ENCODE measurements around the gene TCF4.

TCF4 gene

DNA sequence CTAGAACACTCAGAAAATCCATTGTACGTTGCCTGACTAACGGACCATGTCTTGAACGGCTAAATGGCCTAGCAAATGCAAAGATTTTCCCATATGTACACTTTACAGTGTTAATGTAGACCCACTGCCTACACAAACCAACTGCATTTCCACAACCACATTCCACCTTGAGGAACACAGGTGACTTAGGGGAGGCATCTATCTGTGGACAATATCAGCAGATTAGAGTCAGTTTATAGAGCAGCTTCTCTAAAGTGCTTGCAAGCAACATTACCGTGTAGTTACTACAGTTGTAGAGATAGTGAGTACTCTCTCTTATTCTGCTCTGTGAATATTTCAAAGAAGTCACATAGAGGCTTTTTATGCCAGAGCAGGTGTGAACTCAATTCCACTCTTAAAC, 139.6 kb downstream of the TCF4 start:
- Histone ChIP-seq H3K9ac (ENCODE audit: low read length) (no peak overlapping the region), H3K4me2 (ENCODE audit: low read depth, low read length) (no peak overlapping the region), H3K79me2 (ENCODE audit: low read length) (no peaks in the 10 kb centered on the region), H3K27ac (ENCODE audit: low read length) (no peak overlapping the region), H3K9me3 (replicated peaks; ENCODE audit: insufficient read depth, low read length) (no peaks in the 10 kb centered on the region), H3F3A (ENCODE audit: insufficient read depth, low read length) (no peaks in the 10 kb centered on the region), H3K4me1 (ENCODE audit: low read length) (no peaks in the 10 kb centered on the region), H3K27me3 (replicated peaks; ENCODE audit: insufficient read depth, low read length) (no peaks in the 10 kb centered on the region), H4K20me1 (ENCODE audit: insufficient read depth, low read length) (no peaks in the 10 kb centered on the region), H3K4me3 (ENCODE audit: low read length) (no peak overlapping the region), H3K36me3 (replicated peaks; ENCODE audit: insufficient read depth, low read length) (no peaks in the 10 kb centered on the region), H3K9me2 (replicated peaks; ENCODE audit: insufficient read depth, low read length) (no peaks in the 10 kb centered on the region), H2AFZ (ENCODE audit: low read length) (no peak overlapping the region)
- TF ChIP-seq EZH2phosphoT487 (IDR thresholded peaks at IDR 0.05; ENCODE audit: low read length), result no peak
- TF ChIP-seq, protein P1, sequence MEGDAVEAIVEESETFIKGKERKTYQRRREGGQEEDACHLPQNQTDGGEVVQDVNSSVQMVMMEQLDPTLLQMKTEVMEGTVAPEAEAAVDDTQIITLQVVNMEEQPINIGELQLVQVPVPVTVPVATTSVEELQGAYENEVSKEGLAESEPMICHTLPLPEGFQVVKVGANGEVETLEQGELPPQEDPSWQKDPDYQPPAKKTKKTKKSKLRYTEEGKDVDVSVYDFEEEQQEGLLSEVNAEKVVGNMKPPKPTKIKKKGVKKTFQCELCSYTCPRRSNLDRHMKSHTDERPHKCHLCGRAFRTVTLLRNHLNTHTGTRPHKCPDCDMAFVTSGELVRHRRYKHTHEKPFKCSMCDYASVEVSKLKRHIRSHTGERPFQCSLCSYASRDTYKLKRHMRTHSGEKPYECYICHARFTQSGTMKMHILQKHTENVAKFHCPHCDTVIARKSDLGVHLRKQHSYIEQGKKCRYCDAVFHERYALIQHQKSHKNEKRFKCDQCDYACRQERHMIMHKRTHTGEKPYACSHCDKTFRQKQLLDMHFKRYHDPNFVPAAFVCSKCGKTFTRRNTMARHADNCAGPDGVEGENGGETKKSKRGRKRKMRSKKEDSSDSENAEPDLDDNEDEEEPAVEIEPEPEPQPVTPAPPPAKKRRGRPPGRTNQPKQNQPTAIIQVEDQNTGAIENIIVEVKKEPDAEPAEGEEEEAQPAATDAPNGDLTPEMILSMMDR (IDR thresholded peaks at IDR 0.05; ENCODE audit: low read length), result no peak
- no peak for TF ChIP-seq EZH2 (optimal IDR thresholded peaks at IDR 0.05; ENCODE audit: low read depth, low read length)
- no peak for DNase-seq

DNA sequence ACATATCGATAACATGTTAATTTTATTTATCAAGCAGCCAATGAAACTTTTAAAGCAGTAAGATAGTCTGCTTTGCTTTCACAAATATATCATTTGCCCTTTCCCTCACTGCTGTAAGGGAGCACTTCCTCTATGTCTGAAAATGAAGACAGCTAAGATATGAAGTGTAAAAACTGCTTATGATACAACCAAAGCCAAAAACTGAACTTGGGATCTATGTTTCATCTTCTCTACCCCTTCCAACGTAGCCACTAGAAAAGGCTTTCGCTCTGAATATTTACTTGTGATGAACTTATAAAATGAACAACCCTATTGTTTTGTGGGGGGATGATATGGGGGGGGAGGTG, 140.3 kb downstream of the TCF4 start:
- Histone ChIP-seq H3K9me3 (replicated peaks; ENCODE audit: insufficient read depth, low read length) (no peaks in the 10 kb centered on the region), H3K79me2 (ENCODE audit: low read length) (no peaks in the 10 kb centered on the region), H3K9me2 (replicated peaks; ENCODE audit: insufficient read depth, low read length) (no peaks in the 10 kb centered on the region), H3K9ac (ENCODE audit: low read length) (no peak overlapping the region), H3K4me3 (ENCODE audit: low read length) (no peak overlapping the region), H3K4me1 (ENCODE audit: low read length) (no peaks in the 10 kb centered on the region), H3K4me2 (ENCODE audit: low read depth, low read length) (no peak overlapping the region), H3K27me3 (replicated peaks; ENCODE audit: insufficient read depth, low read length) (no peaks in the 10 kb centered on the region), H4K20me1 (ENCODE audit: insufficient read depth, low read length) (no peaks in the 10 kb centered on the region), H3K36me3 (replicated peaks; ENCODE audit: insufficient read depth, low read length) (no peaks in the 10 kb centered on the region), H2AFZ (ENCODE audit: low read length) (no peak overlapping the region), H3F3A (ENCODE audit: insufficient read depth, low read length) (no peaks in the 10 kb centered on the region), H3K27ac (ENCODE audit: low read length) (no peak overlapping the region)
- no peak for DNase-seq
- TF ChIP-seq EZH2phosphoT487 (IDR thresholded peaks at IDR 0.05; ENCODE audit: low read length), result no peak
- TF ChIP-seq, protein P1 (IDR thresholded peaks at IDR 0.05; ENCODE audit: low read length), result no peak

DNA sequence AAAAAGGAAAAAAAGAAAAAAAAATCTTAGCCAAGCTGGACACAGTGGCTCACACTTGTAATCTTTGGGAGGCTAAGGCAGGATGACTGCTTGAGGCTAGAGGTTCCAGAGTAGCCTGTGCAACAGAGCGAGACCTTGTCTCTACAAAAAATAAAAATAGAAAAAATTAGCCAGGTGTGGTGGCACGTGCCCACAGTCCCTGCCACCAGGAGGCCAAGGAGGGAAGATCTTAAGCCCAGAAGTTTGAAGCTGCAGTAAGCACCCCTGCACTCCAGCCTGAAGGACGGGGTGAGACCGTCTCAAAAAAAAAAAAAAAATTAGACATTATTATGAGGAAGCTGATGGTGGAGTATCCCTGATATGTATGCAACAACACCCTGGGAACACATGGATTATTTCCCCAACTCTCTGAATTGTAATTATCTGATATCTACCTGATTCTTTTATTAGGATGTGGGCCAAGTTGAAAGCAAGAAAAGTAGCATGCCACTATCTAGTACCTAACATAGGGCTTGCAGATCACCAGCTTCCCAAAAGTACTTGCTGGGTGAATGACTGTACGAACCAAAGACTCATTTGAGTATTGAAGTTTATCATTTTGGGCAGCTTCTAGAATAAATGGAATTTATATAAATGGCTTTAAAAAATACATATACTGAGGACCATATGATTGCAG, 140.9 kb downstream of the TCF4 start:
- DNase-seq, result no peak
- Histone ChIP-seq H3K27me3 (replicated peaks; ENCODE audit: insufficient read depth, low read length) (no peaks in the 10 kb centered on the region), H3K79me2 (ENCODE audit: low read length) (no peaks in the 10 kb centered on the region), H3K9ac (ENCODE audit: low read length) (no peak overlapping the region), H3K4me2 (ENCODE audit: low read depth, low read length) (no peak overlapping the region), H3K4me1 (ENCODE audit: low read length) (no peaks in the 10 kb centered on the region), H3K9me2 (replicated peaks; ENCODE audit: insufficient read depth, low read length) (no peaks in the 10 kb centered on the region), H3K27ac (ENCODE audit: low read length) (no peak overlapping the region), H3K9me3 (replicated peaks; ENCODE audit: insufficient read depth, low read length) (no peaks in the 10 kb centered on the region), H3K4me3 (ENCODE audit: low read length) (no peak overlapping the region), H2AFZ (ENCODE audit: low read length) (no peak overlapping the region), H3F3A (ENCODE audit: insufficient read depth, low read length) (no peaks in the 10 kb centered on the region), H3K36me3 (replicated peaks; ENCODE audit: insufficient read depth, low read length) (no peaks in the 10 kb centered on the region), H4K20me1 (ENCODE audit: insufficient read depth, low read length) (no peaks in the 10 kb centered on the region)
- TF ChIP-seq EZH2phosphoT487 (IDR thresholded peaks at IDR 0.05; ENCODE audit: low read length) (no peak), EZH2 (optimal IDR thresholded peaks at IDR 0.05; ENCODE audit: low read depth, low read length) (no peak)
- TF ChIP-seq, protein P1 (IDR thresholded peaks at IDR 0.05; ENCODE audit: low read length), result no peak
